Measurements from ENCODE around the gene CYP19A1.

DNA sequence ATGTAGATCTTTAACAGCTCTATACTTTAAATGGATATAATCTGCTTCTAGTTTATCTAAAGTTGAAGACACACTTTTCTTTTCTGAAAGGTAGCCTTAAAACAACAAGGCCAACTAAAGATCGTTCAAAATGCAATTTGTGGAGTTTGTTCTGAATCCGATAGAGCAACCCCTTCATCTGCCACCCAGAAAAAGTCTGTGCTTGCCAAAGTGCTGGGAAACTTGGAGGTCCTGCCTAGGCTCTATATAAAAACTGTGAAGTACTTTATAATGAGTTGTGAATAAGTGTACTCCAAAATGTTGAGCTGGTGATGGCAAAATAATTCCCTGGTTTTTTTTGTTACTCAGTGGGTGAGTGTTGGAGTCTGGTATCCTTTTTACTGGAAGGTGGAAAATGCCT is 15.6 kb upstream of the CYP19A1 start:
- TF ChIP-seq, protein P1, sequence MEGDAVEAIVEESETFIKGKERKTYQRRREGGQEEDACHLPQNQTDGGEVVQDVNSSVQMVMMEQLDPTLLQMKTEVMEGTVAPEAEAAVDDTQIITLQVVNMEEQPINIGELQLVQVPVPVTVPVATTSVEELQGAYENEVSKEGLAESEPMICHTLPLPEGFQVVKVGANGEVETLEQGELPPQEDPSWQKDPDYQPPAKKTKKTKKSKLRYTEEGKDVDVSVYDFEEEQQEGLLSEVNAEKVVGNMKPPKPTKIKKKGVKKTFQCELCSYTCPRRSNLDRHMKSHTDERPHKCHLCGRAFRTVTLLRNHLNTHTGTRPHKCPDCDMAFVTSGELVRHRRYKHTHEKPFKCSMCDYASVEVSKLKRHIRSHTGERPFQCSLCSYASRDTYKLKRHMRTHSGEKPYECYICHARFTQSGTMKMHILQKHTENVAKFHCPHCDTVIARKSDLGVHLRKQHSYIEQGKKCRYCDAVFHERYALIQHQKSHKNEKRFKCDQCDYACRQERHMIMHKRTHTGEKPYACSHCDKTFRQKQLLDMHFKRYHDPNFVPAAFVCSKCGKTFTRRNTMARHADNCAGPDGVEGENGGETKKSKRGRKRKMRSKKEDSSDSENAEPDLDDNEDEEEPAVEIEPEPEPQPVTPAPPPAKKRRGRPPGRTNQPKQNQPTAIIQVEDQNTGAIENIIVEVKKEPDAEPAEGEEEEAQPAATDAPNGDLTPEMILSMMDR (IDR thresholded peaks at IDR 0.05; ENCODE audit: poor library complexity) = no peak
- TF ChIP-seq EZH2phosphoT487 (IDR thresholded peaks at IDR 0.05; ENCODE audit: low read depth, severe bottlenecking, unreplicated experiment) = no peak
- no peak for TF ChIP-seq EZH2 (IDR thresholded peaks at IDR 0.05; ENCODE audit: borderline replicate concordance)
